Upper lobe of left lung (tissue), 6 donors: ENCODE data around the gene BCAT1. TPM values are rescaled to one million over a fixed set of nuclear protein-coding genes. Genes with fewer than 3 reads are reported as not detected.

Experiments
- ATAC-seq, 2 donors: fragments of 200-7000 bp; cut with Tn5 transposase; one replicate each; pipeline ENCODE4 v1.9.1; 2022; ENCODE audit warnings: mild to moderate bottlenecking in 2 of 2, moderate library complexity in 2 of 2; ENCODE audit not compliant: low FRiP score in 2 of 2
- DNase-seq, 2 donors: peaks; one replicate each; pipeline ENCODE4 v3.0.0-alpha.2; 2019 to 2020
- H3K27ac ChIP-seq, 4 donors: fragments of 200-600 bp; sonication (generic); one replicate each; pipeline ENCODE4 v1.5.1; 2016 to 2019
- H3K27me3 ChIP-seq, 4 donors: fragments of 200-600 bp; sonication (generic); one replicate each; pipeline ENCODE4 v1.5.1; 2017 to 2019
- H3K36me3 ChIP-seq, 4 donors: fragments of 200-600 bp; sonication (generic); one replicate each; pipeline ENCODE4 v1.5.1; 2016 to 2019
- H3K4me1 ChIP-seq, 4 donors: fragments of 200-600 bp; sonication (generic); one replicate each; pipeline ENCODE4 v1.5.1; 2018 to 2019
- H3K4me3 ChIP-seq, 4 donors: fragments of 200-600 bp; sonication (generic); one replicate each; pipeline ENCODE4 v1.5.1; 2017 to 2019; ENCODE audit warnings: mild to moderate bottlenecking in 2 of 4, moderate library complexity in 1 of 4
- H3K9me3 ChIP-seq, 4 donors: fragments of 200-600 bp; sonication (generic); one replicate each; pipeline ENCODE4 v1.5.1; 2018 to 2019
- CTCF ChIP-seq, 6 experiments: fragments of 450-650 bp in 4 of 6; fragments of 200-600 bp in 2 of 6; sonication (generic) in 2 of 6; IDR thresholded peaks; one replicate each; pipeline ENCODE4 v1.5.1; 2016 to 2019; ENCODE audit warnings: antibody characterized with exemption in 6 of 6
- EP300 ChIP-seq, 4 donors: sonication (generic); formaldehyde crosslinking; IDR thresholded peaks; one replicate each; pipeline ENCODE4 v1.5.1; 2017; ENCODE audit warnings: antibody characterized with exemption in 4 of 4, control low read depth in 2 of 4
- POLR2A ChIP-seq, 4 donors: fragments of 450-650 bp; IDR thresholded peaks; one replicate each; pipeline ENCODE4 v1.5.1; 2016 to 2017; ENCODE audit warnings: antibody characterized with exemption in 4 of 4, mild to moderate bottlenecking in 2 of 4
- POLR2AphosphoS5 ChIP-seq, 2 donors: sonication (generic); formaldehyde crosslinking; IDR thresholded peaks; one replicate each; pipeline ENCODE4 v1.5.1; 2017; ENCODE audit warnings: antibody characterized with exemption in 2 of 2
- WGBS, 2 donors: methylation state at CpG; one replicate each; pipeline ENCODE4 v1.1.5; 2017 to 2018; 5-methylcytosine and 5-hydroxymethylcytosine counted together
- total RNA-seq, 6 donors: library from RNA; depleted of rRNA in 4 of 6; stranded (reverse); fragments of >200 nt in 4 of 6; gene quantifications; one replicate each; pipeline versions ENCODE4 v1.1.0 to v1.2.1, GENCODE V29; 2016 to 2021
- donor health status: DM: no; HTN: no; CAD: no; lungs with moderate emphysema.
- donor health status: DM: no; HTN: yes; CAD: no; lungs with severe emphysema.

BCAT1 gene
- total RNA-seq, 6 donors from 2014 or later: 52.7 to 145 (median 72.7) TPM

GRCh38 chr12:24921251-24922038 lies 27.5 kb downstream of the BCAT1 start:
- H3K36me3 ChIP-seq: no peaks in the 10 kb centered on the region
- no peaks in the 10 kb centered on the region for H3K9me3 ChIP-seq
- H3K4me3 ChIP-seq: no peak overlapping the region
- no peaks in the 10 kb centered on the region for H3K4me1 ChIP-seq
- no peak for DNase-seq
- H3K27me3 ChIP-seq: no peaks in the 10 kb centered on the region
- H3K27ac ChIP-seq: no peak overlapping the region
- 61 to 67% methylated on average over 3 of the region's 3 CpGs for WGBS, 2 donors
- TF ChIP-seq EP300 (IDR thresholded peaks at IDR 0.05) (no peak), CTCF (IDR thresholded peaks at IDR 0.05) (no peak), POLR2AphosphoS5 (IDR thresholded peaks at IDR 0.05) (no peak), POLR2A (IDR thresholded peaks at IDR 0.05) (no peak)
- no peak for ATAC-seq

- ATAC-seq (no peak), DNase-seq (no peak)
- H3K27me3 ChIP-seq: no peaks in the 10 kb centered on the region
- no peak for TF ChIP-seq POLR2A (IDR thresholded peaks at IDR 0.05)
- TF ChIP-seq EP300 (IDR thresholded peaks at IDR 0.05): no peak
- TF ChIP-seq CTCF (IDR thresholded peaks at IDR 0.05): no peak
- no peak for TF ChIP-seq POLR2AphosphoS5 (IDR thresholded peaks at IDR 0.05)
- H3K36me3 ChIP-seq: no peaks in the 10 kb centered on the region
- 86 to 87% methylated on average over 3 of the region's 3 CpGs for WGBS, 2 donors
- no peak overlapping the region for H3K27ac ChIP-seq
- H3K4me3 ChIP-seq: no peak overlapping the region
- H3K4me1 ChIP-seq: no peaks in the 10 kb centered on the region
- no peaks in the 10 kb centered on the region for H3K9me3 ChIP-seq
Observed at GRCh38 chr12:24920141-24920540, 28.8 kb downstream of the BCAT1 start.

- H3K4me3 ChIP-seq: no peak overlapping the region
- ATAC-seq: no peak
- H3K27ac ChIP-seq: no peak overlapping the region
- no peaks in the 10 kb centered on the region for H3K36me3 ChIP-seq
- WGBS, 2 donors: 68 to 82% methylated on average over 4 of the region's 4 CpGs
- no peak for DNase-seq
- no peak for TF ChIP-seq CTCF (IDR thresholded peaks at IDR 0.05)
- H3K27me3 ChIP-seq: no peaks in the 10 kb centered on the region
- no peaks in the 10 kb centered on the region for H3K4me1 ChIP-seq
- no peaks in the 10 kb centered on the region for H3K9me3 ChIP-seq
Observed at GRCh38 chr12:24919346-24920001, 29.4 kb downstream of the BCAT1 start.

- H3K4me1 ChIP-seq: no peaks in the 10 kb centered on the region
- no peaks in the 10 kb centered on the region for H3K36me3 ChIP-seq
- no peak overlapping the region for H3K27ac ChIP-seq
- no peaks in the 10 kb centered on the region for H3K27me3 ChIP-seq
- 34 to 43% methylated on average over 2 of the region's 2 CpGs for WGBS, 2 donors
- H3K9me3 ChIP-seq: no peaks in the 10 kb centered on the region
- TF ChIP-seq POLR2A (IDR thresholded peaks at IDR 0.05) (no peak), CTCF (IDR thresholded peaks at IDR 0.05) (no peak), POLR2AphosphoS5 (IDR thresholded peaks at IDR 0.05) (no peak), EP300 (IDR thresholded peaks at IDR 0.05) (no peak)
- no peak for DNase-seq
- no peak for ATAC-seq
- H3K4me3 ChIP-seq: no peak overlapping the region
Observed at GRCh38 chr12:24918596-24918995, 30.3 kb downstream of the BCAT1 start.

GRCh38 chr12:24915501-24915900 lies 33.4 kb downstream of the BCAT1 start:
- Histone ChIP-seq H3K27ac (no peak overlapping the region), H3K4me1 (no peaks in the 10 kb centered on the region), H3K27me3 (no peaks in the 10 kb centered on the region), H3K9me3 (no peaks in the 10 kb centered on the region), H3K36me3 (no peaks in the 10 kb centered on the region), H3K4me3 (no peak overlapping the region)
- no peak for ATAC-seq
- TF ChIP-seq POLR2AphosphoS5 (IDR thresholded peaks at IDR 0.05): no peak
- WGBS, 2 donors: 89 to 91% methylated on average over 5 of the region's 5 CpGs
- DNase-seq: no peak
